GM21390 (cell line): ENCODE results near the gene SUPT4H1.

Experiments used
- ATAC-seq: cut with Tn5 transposase; IDR thresholded peaks from one replicate; pipeline ENCODE4 v1.9.1; 2021; ENCODE audit not compliant: unreplicated experiment

The SUPT4H1 gene

GRCh38 chr17:58320163-58320558 is 31.8 kb downstream of the SUPT4H1 start:
- ATAC-seq = no peak

- ATAC-seq = no peak
Measured at GRCh38 chr17:58319173-58320162, 32.5 kb downstream of the SUPT4H1 start.

GRCh38 chr17:58318627-58319172 is 33.3 kb downstream of the SUPT4H1 start:
- ATAC-seq = no peak

- ATAC-seq = no peak
Measured at GRCh38 chr17:58318065-58318481, 33.9 kb downstream of the SUPT4H1 start.

- ATAC-seq = no peak
Measured at GRCh38 chr17:58317421-58318064, 34.5 kb downstream of the SUPT4H1 start.

GRCh38 chr17:58316260-58316960 is 35.6 kb downstream of the SUPT4H1 start:
- no peak for ATAC-seq

GRCh38 chr17:58315750-58316149 is 36.3 kb downstream of the SUPT4H1 start:
- ATAC-seq = no peak

- ATAC-seq = no peak
Measured at GRCh38 chr17:58315281-58315711, 36.7 kb downstream of the SUPT4H1 start.

- ATAC-seq = no peak
Measured at GRCh38 chr17:58314706-58315015, 37.3 kb downstream of the SUPT4H1 start.

GRCh38 chr17:58313815-58314705 is 37.9 kb downstream of the SUPT4H1 start:
- ATAC-seq = no peak

- no peak for ATAC-seq
Measured at GRCh38 chr17:58312829-58313228, 39.2 kb downstream of the SUPT4H1 start.

- no peak for ATAC-seq
Measured at GRCh38 chr17:58312021-58312630, 39.9 kb downstream of the SUPT4H1 start.

GRCh38 chr17:58311429-58311894 is 40.5 kb downstream of the SUPT4H1 start:
- ATAC-seq = no peak

GRCh38 chr17:58310511-58311428 is 41.2 kb downstream of the SUPT4H1 start:
- no peak for ATAC-seq

- ATAC-seq = no peak
Measured at GRCh38 chr17:58309918-58310259, 42.1 kb downstream of the SUPT4H1 start.

- ATAC-seq = no peak
Measured at GRCh38 chr17:58308985-58309917, 42.8 kb downstream of the SUPT4H1 start.

GRCh38 chr17:58308173-58308984 is 43.6 kb downstream of the SUPT4H1 start:
- no peak for ATAC-seq
